LoVo (cell line): Measurements from ENCODE around the gene TNS3.
"Not testable (repeated sequence)": the region's sequence is repeated elsewhere in the genome, so short reads cannot be mapped to it uniquely, and the experiment has no call there.

Experiments used
- DNase-seq: peaks from one replicate; pipeline ENCODE4 v3.0.0-alpha.2; 2016; ENCODE audit warnings: low spot score

TNS3 gene

GRCh38 chr7:47561715-47562446, 20.0 kb downstream of the TNS3 start:
- DNase-seq = no peak

- DNase-seq = no peak
Measured at GRCh38 chr7:47559306-47560220, 22.3 kb downstream of the TNS3 start.

GRCh38 chr7:47557694-47558670, 23.9 kb downstream of the TNS3 start:
- no peak for DNase-seq

- DNase-seq = no peak
Measured at GRCh38 chr7:47557317-47557693, 24.6 kb downstream of the TNS3 start.

- no peak for DNase-seq
Measured at GRCh38 chr7:47556511-47557180, 25.3 kb downstream of the TNS3 start.

- no peak for DNase-seq
Measured at GRCh38 chr7:47553309-47553708, 28.6 kb downstream of the TNS3 start.

- no peak for DNase-seq
Measured at GRCh38 chr7:47552621-47553020, 29.3 kb downstream of the TNS3 start.

- DNase-seq = no peak
Measured at GRCh38 chr7:47551668-47552440, 30.1 kb downstream of the TNS3 start.

- DNase-seq = no peak
Measured at GRCh38 chr7:47550788-47551470, 31.0 kb downstream of the TNS3 start.

GRCh38 chr7:47549916-47550315, 32.0 kb downstream of the TNS3 start:
- no peak for DNase-seq

- DNase-seq = no peak
Measured at GRCh38 chr7:47549397-47549796, 32.5 kb downstream of the TNS3 start.

- DNase-seq = no peak
Measured at GRCh38 chr7:47548546-47548945, 33.4 kb downstream of the TNS3 start.

GRCh38 chr7:47546733-47547494, 35.0 kb downstream of the TNS3 start:
- DNase-seq = peak; percentile 53

GRCh38 chr7:47546171-47546570, 35.7 kb downstream of the TNS3 start:
- DNase-seq = no peak

GRCh38 chr7:47544416-47544815, 37.5 kb downstream of the TNS3 start:
- no peak for DNase-seq

- DNase-seq = no peak
Measured at GRCh38 chr7:47543714-47544113, 38.2 kb downstream of the TNS3 start.

GRCh38 chr7:47543056-47543455, 38.9 kb downstream of the TNS3 start:
- no peak for DNase-seq

- no peak for DNase-seq
Measured at GRCh38 chr7:47542051-47542450, 39.9 kb downstream of the TNS3 start.

- DNase-seq = not testable (repeated sequence)
Measured at GRCh38 chr7:47541485-47541884, 40.4 kb downstream of the TNS3 start.
